ENCODE data around the gene C19orf47.

Gene C19orf47

GRCh38 chr19:40393894-40394815 lies 46.0 kb upstream of the C19orf47 start:
- peaks cover 7 to 8% of the 10 kb centered on the region in 2 experiments for H3K4me1 ChIP-seq (ENCODE audit: control insufficient read depth in 1 of 2, insufficient read depth in 1 of 2, low read depth in 1 of 2, low read length in 1 of 2)

DNA sequence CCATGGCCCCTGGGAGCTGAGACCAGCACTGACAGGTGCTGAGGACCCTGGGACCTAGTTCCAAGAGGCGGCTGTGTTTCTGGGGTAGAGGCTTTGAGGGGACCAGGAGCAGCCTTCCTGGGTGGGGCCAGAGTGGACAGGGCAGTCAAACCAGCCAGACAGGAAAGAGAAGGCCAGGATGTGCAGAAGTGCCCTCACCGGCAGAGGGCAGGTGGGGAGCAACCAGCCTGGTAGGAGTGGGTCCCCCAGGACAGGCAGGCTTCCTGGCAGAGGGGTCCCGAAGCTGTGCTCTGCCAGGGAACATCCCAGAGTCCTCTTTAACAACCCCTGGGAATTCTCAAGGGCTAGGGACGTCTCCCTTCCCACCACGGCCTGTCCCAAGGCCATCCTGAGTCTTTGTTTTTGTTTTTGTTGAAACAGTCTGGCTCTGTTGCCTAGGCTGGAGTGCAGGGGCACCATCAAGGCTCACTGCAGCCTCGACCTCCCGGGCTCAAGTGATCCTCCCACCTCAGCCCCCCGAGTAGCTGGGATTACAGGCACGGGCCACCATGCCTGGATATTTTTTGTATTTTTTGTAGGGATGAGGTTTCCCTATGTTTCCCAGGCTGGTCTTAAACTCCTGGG lies 44.8 kb upstream of the C19orf47 start:
- Histone ChIP-seq H3K4me3 (ENCODE audit: low read depth in 1 of 2, low read length in 1 of 2) (no peak overlapping the region), H3K27me3 (peaks cover 15% of the 10 kb centered on the region), H3K36me3 (no peaks in the 10 kb centered on the region), H3K4me1 (ENCODE audit: control insufficient read depth in 1 of 2, insufficient read depth in 1 of 2, low read depth in 1 of 2, low read length in 1 of 2) (peaks cover 0 to under 1% of the 10 kb centered on the region in 2 experiments), H3K27ac (no peak overlapping the region), H3K9me3 (no peaks in the 10 kb centered on the region)
- TF ChIP-seq, protein P1, sequence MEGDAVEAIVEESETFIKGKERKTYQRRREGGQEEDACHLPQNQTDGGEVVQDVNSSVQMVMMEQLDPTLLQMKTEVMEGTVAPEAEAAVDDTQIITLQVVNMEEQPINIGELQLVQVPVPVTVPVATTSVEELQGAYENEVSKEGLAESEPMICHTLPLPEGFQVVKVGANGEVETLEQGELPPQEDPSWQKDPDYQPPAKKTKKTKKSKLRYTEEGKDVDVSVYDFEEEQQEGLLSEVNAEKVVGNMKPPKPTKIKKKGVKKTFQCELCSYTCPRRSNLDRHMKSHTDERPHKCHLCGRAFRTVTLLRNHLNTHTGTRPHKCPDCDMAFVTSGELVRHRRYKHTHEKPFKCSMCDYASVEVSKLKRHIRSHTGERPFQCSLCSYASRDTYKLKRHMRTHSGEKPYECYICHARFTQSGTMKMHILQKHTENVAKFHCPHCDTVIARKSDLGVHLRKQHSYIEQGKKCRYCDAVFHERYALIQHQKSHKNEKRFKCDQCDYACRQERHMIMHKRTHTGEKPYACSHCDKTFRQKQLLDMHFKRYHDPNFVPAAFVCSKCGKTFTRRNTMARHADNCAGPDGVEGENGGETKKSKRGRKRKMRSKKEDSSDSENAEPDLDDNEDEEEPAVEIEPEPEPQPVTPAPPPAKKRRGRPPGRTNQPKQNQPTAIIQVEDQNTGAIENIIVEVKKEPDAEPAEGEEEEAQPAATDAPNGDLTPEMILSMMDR (IDR thresholded peaks at IDR 0.05) = no peak

More at GRCh38 chr19:40393894-40394815, 46.0 kb upstream of the C19orf47 start:
- Histone ChIP-seq H3K9me3 (no peaks in the 10 kb centered on the region), H3K27ac (no peak overlapping the region), H3K36me3 (no peaks in the 10 kb centered on the region), H3K27me3 (peaks cover 26% of the 10 kb centered on the region), H3K4me3 (ENCODE audit: low read depth in 1 of 2, low read length in 1 of 2) (no peak overlapping the region)
- TF ChIP-seq, protein P1 (IDR thresholded peaks at IDR 0.05) = no peak

- Histone ChIP-seq H3K27me3 (peaks cover 8% of the 10 kb centered on the region), H3K4me1 (ENCODE audit: control insufficient read depth in 1 of 2, insufficient read depth in 1 of 2, low read depth in 1 of 2, low read length in 1 of 2) (no peaks in the 10 kb centered on the region), H3K27ac (no peak overlapping the region), H3K4me3 (ENCODE audit: low read depth in 1 of 2, low read length in 1 of 2) (no peak overlapping the region), H3K9me3 (no peaks in the 10 kb centered on the region), H3K36me3 (no peaks in the 10 kb centered on the region)
- TF ChIP-seq, protein P1 (IDR thresholded peaks at IDR 0.05) = no peak
Observed at GRCh38 chr19:40392123-40392522, 43.9 kb upstream of the C19orf47 start.

GRCh38 chr19:40390084-40390742 lies 42.0 kb upstream of the C19orf47 start, which contains the start of gene HIPK4:
HIPK4 (minus strand) TSS chr19:40390181; CDS start chr19:40389902, 279 bp downstream.
- TF ChIP-seq, protein P1 (IDR thresholded peaks at IDR 0.05) = no peak
- H3K27me3 ChIP-seq = no peaks in the 10 kb centered on the region
- H3K4me1 ChIP-seq (ENCODE audit: control insufficient read depth in 1 of 2, insufficient read depth in 1 of 2, low read depth in 1 of 2, low read length in 1 of 2) = no peaks in the 10 kb centered on the region
- no peak within 1 kb of the TSS for H3K27ac ChIP-seq
- no peak within 1 kb of the TSS for H3K4me3 ChIP-seq (ENCODE audit: low read depth in 1 of 2, low read length in 1 of 2)
- H3K36me3 ChIP-seq = no peaks in the 10 kb centered on the region
- H3K9me3 ChIP-seq = no peaks in the 10 kb centered on the region

GRCh38 chr19:40389404-40390083 lies 41.3 kb upstream of the C19orf47 start:
- Histone ChIP-seq H3K9me3 (no peaks in the 10 kb centered on the region), H3K4me1 (ENCODE audit: control insufficient read depth in 1 of 2, insufficient read depth in 1 of 2, low read depth in 1 of 2, low read length in 1 of 2) (no peaks in the 10 kb centered on the region), H3K27me3 (no peaks in the 10 kb centered on the region), H3K36me3 (no peaks in the 10 kb centered on the region), H3K27ac (no peak overlapping the region), H3K4me3 (ENCODE audit: low read depth in 1 of 2, low read length in 1 of 2) (no peak overlapping the region)
- TF ChIP-seq, protein P1 (IDR thresholded peaks at IDR 0.05) = no peak

All from neutrophil (primary cell).